RPMI7951 (cell line): ENCODE results near the gene FGGY. TPM values are rescaled to one million over a fixed set of nuclear protein-coding genes. Genes with fewer than 3 reads are reported as not detected.
A peak's percentile ranks its signal among the peaks of the same experiment; 100 is the strongest.

ENCODE experiments used
- DNase-seq: peaks from one replicate; pipeline ENCODE4 v3.0.0-alpha.2; 2012; ENCODE audit warnings: low read depth
- total RNA-seq: library from RNA; depleted of rRNA; stranded (reverse); fragments of >200 nt; shearing (Covaris generic); gene quantifications from 2 replicates; pipeline ENCODE4 v1.2.3, GENCODE V29; 2014

The FGGY gene
- total RNA-seq, 1 experiment from 2014 or later = 7.2 TPM

DNA sequence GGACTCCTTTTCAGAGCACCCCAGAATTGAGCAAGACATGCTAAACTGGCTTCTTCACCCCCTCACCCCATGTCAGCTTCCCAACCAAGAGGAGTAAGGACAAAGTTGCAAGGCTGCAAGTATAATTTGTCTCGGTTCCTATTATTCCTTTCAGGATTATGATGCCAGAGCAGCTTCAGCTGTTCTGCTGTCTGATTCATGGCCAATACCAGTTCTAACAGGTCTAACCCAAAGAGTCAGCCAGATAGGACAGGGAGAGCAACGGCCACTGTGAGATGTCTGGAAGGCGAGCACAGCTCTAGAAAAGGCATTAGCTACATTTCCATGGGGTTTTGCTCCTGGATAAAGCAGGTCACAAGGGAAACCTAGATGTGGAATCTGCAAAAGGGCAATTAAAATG lies 464.5 kb downstream of the FGGY start:
- DNase-seq = no peak

GRCh38 chr1:59763418-59763817 lies 466.5 kb downstream of the FGGY start:
- DNase-seq = no peak

- DNase-seq = no peak
Measured at GRCh38 chr1:59765011-59765730, 468.3 kb downstream of the FGGY start.

DNA sequence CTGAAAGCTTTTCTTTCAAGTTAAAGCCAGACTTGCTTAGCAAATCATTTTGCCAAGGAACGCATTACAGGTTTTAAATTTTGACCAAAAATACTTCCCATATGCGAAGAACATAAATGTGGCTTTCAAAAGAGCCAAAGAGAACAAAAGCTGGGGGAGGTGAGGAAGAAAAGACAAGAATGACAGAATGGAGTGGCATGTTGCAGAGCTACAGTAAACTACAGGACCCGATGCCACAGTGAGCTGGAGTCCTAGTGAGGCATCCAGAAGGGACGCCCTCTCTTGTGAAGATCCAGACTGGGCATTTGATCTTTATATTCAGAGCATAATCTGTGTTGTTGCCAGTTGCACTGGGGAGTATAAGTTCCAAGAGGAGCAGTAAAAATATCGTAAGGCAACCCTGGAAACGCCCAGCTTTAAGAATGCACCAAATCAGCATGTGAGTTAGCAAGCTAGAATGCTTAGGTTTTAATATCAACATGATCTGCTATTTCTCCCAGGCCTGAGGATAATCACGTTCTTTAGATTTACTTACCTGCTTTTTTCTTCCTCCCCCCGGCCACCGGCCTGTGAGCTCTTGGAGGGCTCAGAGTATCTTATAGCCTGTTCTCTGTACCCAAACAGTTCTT lies 469.4 kb downstream of the FGGY start:
- DNase-seq = no peak

DNA sequence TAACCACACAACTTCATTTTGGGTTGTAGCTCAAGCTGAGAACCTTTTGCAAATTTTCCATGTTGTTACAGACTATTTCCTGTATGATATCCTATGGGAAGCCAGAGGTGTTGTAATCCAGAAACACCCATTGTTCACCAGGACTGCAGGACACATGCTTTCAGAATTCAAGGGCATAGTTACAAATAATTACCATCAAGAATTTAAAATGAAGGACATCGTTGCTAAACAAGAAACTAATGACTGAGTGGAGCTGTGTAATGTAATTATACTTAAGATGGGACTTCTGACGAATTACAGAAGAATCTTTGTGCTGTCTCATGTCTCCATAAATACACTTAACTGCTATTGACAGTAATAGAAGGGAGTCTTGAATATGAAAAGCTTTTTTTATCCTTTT lies 470.2 kb downstream of the FGGY start:
- DNase-seq = peak; percentile 29

GRCh38 chr1:59768792-59769735 lies 472.2 kb downstream of the FGGY start:
- DNase-seq = no peak

GRCh38 chr1:59769736-59770095 lies 472.8 kb downstream of the FGGY start:
- DNase-seq = peak; percentile 24

DNA sequence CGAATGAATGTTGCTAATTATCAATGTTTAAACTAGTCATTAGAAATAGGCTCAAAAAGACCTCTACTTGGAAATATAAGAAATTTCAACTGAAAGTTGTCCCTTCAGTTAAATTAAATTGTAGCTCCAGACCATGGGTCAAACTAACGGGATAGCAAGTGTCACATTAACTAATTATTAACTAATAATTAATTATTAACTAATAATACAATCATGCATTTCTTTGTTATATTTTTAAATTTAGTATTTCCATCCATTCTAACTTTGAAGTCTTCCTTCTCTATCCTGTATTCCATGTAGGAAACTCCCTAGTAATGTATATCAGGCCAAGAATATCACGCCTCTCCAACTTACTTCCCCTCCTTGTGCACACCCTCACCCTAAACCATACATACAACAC lies 474.5 kb downstream of the FGGY start:
- DNase-seq = no peak

DNA sequence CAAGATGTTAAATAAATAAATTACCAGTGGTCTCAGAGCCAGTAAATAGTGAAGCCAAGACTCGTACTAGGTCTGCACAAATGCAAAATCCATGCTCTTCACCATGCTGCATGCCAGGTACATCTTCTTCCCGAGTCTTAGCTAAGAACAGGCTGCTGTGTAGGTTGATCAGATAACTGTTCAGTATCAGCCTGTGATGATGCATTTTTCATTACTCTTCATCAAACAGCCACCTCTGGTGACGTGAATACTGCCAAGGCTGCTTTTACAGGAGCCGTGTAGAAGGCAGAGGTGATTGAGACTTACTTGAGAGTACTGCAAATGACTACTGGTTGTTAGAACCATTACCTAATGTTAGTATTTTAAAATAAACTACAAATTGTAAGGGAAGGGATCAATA lies 478.6 kb downstream of the FGGY start:
- no peak for DNase-seq

- peak; percentile 6 for DNase-seq
Measured at GRCh38 chr1:59776960-59777852, 480.3 kb downstream of the FGGY start.

- DNase-seq = peak; percentile 16
Measured at GRCh38 chr1:59779949-59780348, 483.1 kb downstream of the FGGY start.

DNA sequence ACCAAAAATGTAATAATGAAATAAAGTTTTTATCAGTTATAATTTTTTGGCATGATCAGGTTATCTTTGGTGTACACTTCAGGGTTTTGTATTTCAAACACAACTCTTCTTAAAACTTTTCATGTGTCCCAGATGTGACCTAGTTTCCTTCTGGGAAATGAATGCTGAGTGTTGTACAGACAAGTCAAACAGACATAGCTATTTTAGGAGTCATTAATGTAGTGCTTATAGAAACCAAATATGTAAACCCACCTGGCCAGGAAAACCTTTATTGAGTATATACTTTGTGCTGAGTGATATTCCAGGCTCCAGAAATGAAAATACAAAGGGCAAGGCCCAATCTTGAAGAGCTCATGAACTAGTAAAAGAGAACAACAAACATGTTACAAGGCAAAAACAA lies 491.9 kb downstream of the FGGY start:
- DNase-seq = no peak

GRCh38 chr1:59798600-59798999 lies 501.7 kb downstream of the FGGY start:
- no peak for DNase-seq

- DNase-seq = no peak
Measured at GRCh38 chr1:59803458-59804038, 506.7 kb downstream of the FGGY start.

- no peak for DNase-seq
Measured at GRCh38 chr1:59804301-59804700, 507.4 kb downstream of the FGGY start.

DNA sequence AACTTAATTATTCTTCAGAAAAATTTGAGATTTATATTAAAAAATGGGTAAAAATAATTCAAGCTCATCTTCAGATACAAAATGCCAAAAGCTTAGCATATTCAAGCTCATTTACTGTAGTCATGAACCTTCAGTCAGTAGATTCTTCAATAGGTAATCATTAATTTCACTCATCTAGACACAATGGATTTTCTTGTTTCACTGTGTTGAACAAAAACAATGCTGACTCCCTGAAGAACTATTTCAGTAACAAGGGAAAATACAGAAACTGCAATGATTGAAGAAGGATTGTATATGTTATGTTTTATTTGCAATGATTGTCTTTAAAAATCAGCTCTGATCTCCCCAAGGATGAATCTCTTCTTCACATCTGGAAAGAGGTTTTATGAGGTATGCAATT lies 508.7 kb downstream of the FGGY start:
- no peak for DNase-seq
